Spinal cord (tissue), 10 donors: Measurements from ENCODE around the gene LPIN1. TPM values are rescaled to one million over a fixed set of nuclear protein-coding genes. Genes with fewer than 3 reads are reported as not detected.
A peak's percentile ranks its signal among the peaks of the same experiment; 100 is the strongest.
"Not testable (repeated sequence)": the region's sequence is repeated elsewhere in the genome, so short reads cannot be mapped to it uniquely, and the experiment has no call there.

Experiments
- DNase-seq, 6 donors: peaks; one replicate each; pipeline versions ENCODE4 v3.0.0 to v3.0.0-alpha.2; 2013 to 2015; ENCODE audit warnings: low spot score in 6 of 6, low read depth in 4 of 6
- H3K27ac ChIP-seq: one replicate; pipeline ENCODE4 v1.5.1; 2013; ENCODE audit warnings: low read depth, low read length, control low read depth
- H3K27me3 ChIP-seq: one replicate; pipeline ENCODE4 v1.6.1; 2013; ENCODE audit warnings: low read length; ENCODE audit not compliant: control insufficient read depth, insufficient read depth
- H3K36me3 ChIP-seq: one replicate; pipeline ENCODE4 v1.6.1; 2013; ENCODE audit warnings: low read length; ENCODE audit not compliant: control insufficient read depth, insufficient read depth
- H3K4me1 ChIP-seq: one replicate; pipeline ENCODE4 v1.6.1; 2013; ENCODE audit warnings: low read length; ENCODE audit not compliant: control insufficient read depth, insufficient read depth
- H3K4me3 ChIP-seq: one replicate; pipeline ENCODE4 v1.5.1; 2013; ENCODE audit warnings: low read depth, low read length, control low read depth
- H3K9me3 ChIP-seq: one replicate; pipeline ENCODE4 v1.6.1; 2013; ENCODE audit warnings: low read length; ENCODE audit not compliant: control insufficient read depth, insufficient read depth
- WGBS: methylation state at CpG from one replicate; pipeline ENCODE4 v1.1.5; 2013; ENCODE audit warnings: missing lambda C conversion rate; ENCODE audit not compliant: insufficient coverage; 5-methylcytosine and 5-hydroxymethylcytosine counted together
- polyA plus RNA-seq, 2 donors: library from polyadenylated mRNA; unstranded; fragments of 120-200 nt; gene quantifications; one replicate each; pipeline ENCODE4 v1.2.1, GENCODE V29; 2013; ENCODE audit not compliant: insufficient read length in 2 of 2
- total RNA-seq, 2 donors: library from RNA; depleted of rRNA in 1 of 2; stranded (reverse); fragments of 120-200 nt in 1 of 2; fragments of >200 nt in 1 of 2; gene quantifications; one replicate each; pipeline versions ENCODE4 v1.2.3 to v1.2.4, GENCODE V29; 2013 to 2014
- donor health status: healthy.

Gene LPIN1
- total and polyA plus RNA-seq, 4 donors: 32.9 to 40.8 (median 34.4) TPM

GRCh38 chr2:11813345-11813744 is 66.9 kb downstream of the LPIN1 start:
- H3K4me3 ChIP-seq, H3K4me1 ChIP-seq, H3K27ac ChIP-seq, DNase-seq, H3K27me3 ChIP-seq, H3K9me3 ChIP-seq: not testable (repeated sequence)
- 93% methylated on average over 2 of the region's 10 CpGs for WGBS
- peaks cover 48% of the 10 kb centered on the region for H3K36me3 ChIP-seq

- no peak overlapping the region for H3K4me3 ChIP-seq
- DNase-seq: no peak
- H3K27ac ChIP-seq: no peak overlapping the region
- H3K4me1 ChIP-seq: no peaks in the 10 kb centered on the region
- H3K9me3 ChIP-seq: no peaks in the 10 kb centered on the region
- H3K36me3 ChIP-seq: peaks cover 48% of the 10 kb centered on the region
- 91% methylated on average over 7 of the region's 7 CpGs for WGBS
- H3K27me3 ChIP-seq: no peaks in the 10 kb centered on the region
These were observed 67.5 kb downstream of the LPIN1 start for GRCh38 chr2:11813951-11814350.

DNA sequence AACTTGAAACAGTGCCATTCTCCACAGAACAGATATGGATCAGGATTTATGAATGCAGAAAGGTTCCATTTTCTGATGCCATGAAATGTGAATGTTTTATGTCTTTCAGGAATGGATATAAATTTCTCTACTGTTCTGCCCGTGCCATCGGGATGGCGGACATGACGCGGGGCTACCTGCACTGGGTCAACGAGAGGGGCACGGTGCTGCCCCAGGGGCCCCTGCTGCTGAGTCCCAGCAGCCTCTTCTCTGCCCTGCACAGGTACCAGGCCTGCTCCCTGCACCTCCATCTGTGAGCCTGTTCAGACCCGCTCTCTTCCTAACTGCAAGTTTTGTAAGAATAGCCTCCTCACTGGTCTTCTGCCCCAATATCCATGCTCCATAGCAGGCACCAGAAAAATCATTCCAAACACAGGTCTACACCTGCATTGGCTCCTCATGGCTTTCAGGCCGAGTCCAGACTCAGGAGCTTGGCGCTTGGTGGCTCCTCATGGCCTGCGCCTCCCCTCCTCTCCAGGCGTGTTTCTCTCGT is 68.6 kb downstream of the LPIN1 start:
- Histone ChIP-seq H3K9me3 (no peaks in the 10 kb centered on the region), H3K36me3 (peaks cover 44% of the 10 kb centered on the region), H3K27ac (no peak overlapping the region), H3K27me3 (no peaks in the 10 kb centered on the region), H3K4me3 (no peak overlapping the region), H3K4me1 (no peaks in the 10 kb centered on the region)
- DNase-seq: no peak
- 95% methylated on average over 13 of the region's 13 CpGs for WGBS

DNA sequence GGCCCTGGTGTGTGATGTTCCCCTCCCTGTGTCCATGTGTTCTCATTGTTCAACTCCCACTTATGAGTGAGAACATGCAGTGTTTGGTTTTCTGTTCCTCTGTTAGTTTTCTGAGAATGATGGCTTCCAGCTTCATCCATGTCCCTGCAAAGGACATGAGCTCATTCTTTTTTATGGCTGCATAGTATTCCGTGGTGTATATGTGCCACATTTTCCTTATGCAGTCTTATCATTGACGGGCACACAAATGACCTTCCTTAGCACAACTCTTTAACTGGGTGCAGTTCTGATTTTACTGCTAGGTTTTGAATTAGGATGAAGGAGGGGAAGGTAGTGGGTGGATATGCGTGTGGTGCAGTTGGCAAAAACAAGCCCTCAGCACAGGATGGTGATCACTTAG is 70.5 kb downstream of the LPIN1 start:
- not testable (repeated sequence) for H3K4me3 ChIP-seq, H3K9me3 ChIP-seq, H3K27me3 ChIP-seq, H3K27ac ChIP-seq, H3K4me1 ChIP-seq, DNase-seq
- WGBS: 100% methylated on average over 2 of the region's 3 CpGs
- H3K36me3 ChIP-seq: peaks cover 45% of the 10 kb centered on the region

DNA sequence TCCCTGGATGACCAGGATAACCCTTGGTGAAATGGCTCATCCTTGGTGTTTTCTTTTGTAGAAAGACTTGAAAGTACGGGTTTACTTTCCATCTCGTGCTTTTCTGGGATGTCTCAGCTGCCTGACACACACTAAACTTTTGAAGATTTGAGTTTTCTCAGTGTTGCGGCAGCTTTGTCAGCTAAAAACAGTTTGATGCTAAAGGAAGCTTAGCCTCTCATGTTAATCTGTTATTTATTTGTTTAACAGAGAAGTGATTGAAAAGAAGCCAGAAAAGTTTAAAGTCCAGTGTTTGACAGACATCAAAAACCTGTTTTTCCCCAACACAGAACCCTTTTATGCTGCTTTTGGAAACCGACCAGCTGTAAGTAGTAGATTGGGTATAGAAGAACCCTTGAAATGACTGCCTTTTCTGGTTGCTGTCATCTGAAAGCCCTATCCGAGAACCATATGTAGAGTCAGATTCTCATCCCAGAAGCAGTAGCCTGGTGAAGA is 72.8 kb downstream of the LPIN1 start:
- 76% methylated on average over 2 of the region's 5 CpGs for WGBS
- Histone ChIP-seq H3K4me1 (no peaks in the 10 kb centered on the region), H3K27me3 (no peaks in the 10 kb centered on the region), H3K36me3 (peaks cover 41% of the 10 kb centered on the region), H3K27ac (no peak overlapping the region), H3K9me3 (no peaks in the 10 kb centered on the region), H3K4me3 (no peak overlapping the region)
- no peak for DNase-seq

DNA sequence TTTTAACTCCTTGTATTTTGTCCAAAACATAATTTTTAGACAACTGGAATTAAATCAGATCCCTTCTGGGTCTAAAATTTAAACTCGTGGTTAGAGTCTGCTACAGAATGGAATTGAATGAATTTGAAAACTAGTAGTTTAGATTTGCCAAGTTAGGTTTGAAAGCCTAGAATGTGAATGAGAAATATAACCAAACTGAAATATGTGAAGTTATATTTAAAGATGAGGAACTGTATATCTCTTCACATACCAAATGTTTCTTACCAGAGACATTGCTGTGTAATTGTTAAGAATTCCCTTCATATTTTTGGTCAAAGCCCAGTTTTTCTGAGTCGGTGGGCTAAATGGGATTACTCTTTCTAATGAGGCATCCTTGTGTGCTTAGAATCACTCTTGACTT is 74.2 kb downstream of the LPIN1 start:
- Histone ChIP-seq H3K4me1 (no peaks in the 10 kb centered on the region), H3K27ac (no peak overlapping the region), H3K36me3 (peaks cover 37% of the 10 kb centered on the region), H3K9me3 (no peaks in the 10 kb centered on the region), H3K4me3 (no peak overlapping the region), H3K27me3 (no peaks in the 10 kb centered on the region)
- peak in 1 of 6 donors; percentile 23 for DNase-seq
- WGBS: no CpG with 5 or more reads among the region's 2 CpGs

GRCh38 chr2:11821705-11822104 is 75.3 kb downstream of the LPIN1 start:
- H3K4me3 ChIP-seq: no peak overlapping the region
- peaks cover 41% of the 10 kb centered on the region for H3K36me3 ChIP-seq
- no peaks in the 10 kb centered on the region for H3K4me1 ChIP-seq
- no peaks in the 10 kb centered on the region for H3K9me3 ChIP-seq
- H3K27me3 ChIP-seq: no peaks in the 10 kb centered on the region
- DNase-seq: no peak
- H3K27ac ChIP-seq: no peak overlapping the region
- WGBS: 100% methylated on average over 1 of the region's 3 CpGs

GRCh38 chr2:11822359-11822745 is 75.9 kb downstream of the LPIN1 start:
- H3K36me3 ChIP-seq: peaks cover 37% of the 10 kb centered on the region
- not testable (repeated sequence) for DNase-seq, H3K27me3 ChIP-seq, H3K4me1 ChIP-seq, H3K4me3 ChIP-seq, H3K9me3 ChIP-seq, H3K27ac ChIP-seq
- WGBS: 100% methylated on average over 3 of the region's 4 CpGs

GRCh38 chr2:11822746-11823451 is 76.5 kb downstream of the LPIN1 start:
- no peak overlapping the region for H3K27ac ChIP-seq
- peaks cover 32% of the 10 kb centered on the region for H3K36me3 ChIP-seq
- no peak for DNase-seq

More at GRCh38 chr2:11822746-11823451, 76.5 kb downstream of the LPIN1 start:
- WGBS: 96% methylated on average over 15 of the region's 19 CpGs
- H3K9me3 ChIP-seq: no peaks in the 10 kb centered on the region
- H3K4me1 ChIP-seq: no peaks in the 10 kb centered on the region
- no peaks in the 10 kb centered on the region for H3K27me3 ChIP-seq
- H3K4me3 ChIP-seq: no peak overlapping the region
